HG02840 (cell line): ENCODE measurements around the gene TBXAS1.

Source experiments
- ATAC-seq: cut with Tn5 transposase; IDR thresholded peaks from one replicate; pipeline ENCODE4 v1.9.1; 2021; ENCODE audit warnings: mild to moderate bottlenecking, moderate library complexity, moderate number of reproducible peaks; ENCODE audit not compliant: unreplicated experiment, low FRiP score

The TBXAS1 gene

DNA sequence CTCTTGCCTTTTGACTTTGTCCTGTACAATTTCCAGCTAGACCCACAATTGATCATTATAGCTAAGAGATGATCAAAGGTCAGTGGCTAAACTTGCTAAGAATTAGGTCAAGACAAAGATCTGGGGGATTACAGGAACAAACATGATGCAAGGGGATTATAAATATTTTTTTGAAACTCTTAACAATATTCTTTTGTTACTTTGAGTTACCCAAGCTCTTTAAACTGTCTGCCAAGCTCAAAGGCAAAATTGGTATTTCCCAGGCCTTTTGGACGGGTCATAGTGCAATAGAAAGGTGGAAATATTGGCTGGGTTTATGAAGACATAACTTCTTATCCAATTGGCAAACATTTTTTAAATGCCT, 23.4 kb downstream of the TBXAS1 start:
- ATAC-seq: no peak

DNA sequence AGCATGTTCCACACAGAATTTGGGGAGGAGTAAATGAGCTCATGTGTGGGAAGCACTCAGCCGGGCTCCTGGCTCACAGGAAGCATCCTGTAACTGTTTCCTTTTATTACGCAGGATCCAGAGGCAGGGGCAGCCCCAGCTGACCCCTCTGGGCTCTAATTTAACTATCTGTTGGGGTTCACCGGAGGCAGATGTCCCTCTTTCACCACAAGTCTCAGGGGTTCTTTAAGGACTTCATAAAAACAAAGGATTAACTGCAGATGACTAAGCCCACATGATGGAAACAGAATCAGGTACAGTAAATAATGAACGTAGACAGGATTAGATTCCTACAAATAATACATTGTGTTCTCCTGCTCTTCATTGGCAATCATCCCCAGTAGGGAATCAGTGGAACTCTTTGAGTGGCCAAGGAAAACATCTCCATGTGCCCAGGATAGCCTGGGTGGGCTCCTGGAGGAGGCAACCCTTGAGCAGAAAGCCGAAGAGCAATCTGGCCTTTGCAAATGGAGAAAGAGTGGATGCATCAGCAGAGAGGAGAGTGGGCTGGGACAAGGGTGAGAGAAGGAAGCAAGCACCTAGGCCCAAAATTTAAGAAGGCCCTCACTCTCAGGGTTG, 24.6 kb downstream of the TBXAS1 start:
- ATAC-seq: no peak

GRCh38 chr7:139854124-139854511, 25.1 kb downstream of the TBXAS1 start:
- ATAC-seq: no peak

- no peak for ATAC-seq
Measured at GRCh38 chr7:139854803-139855497, 25.9 kb downstream of the TBXAS1 start.

- no peak for ATAC-seq
Measured at GRCh38 chr7:139855498-139856270, 26.6 kb downstream of the TBXAS1 start.

- no peak for ATAC-seq
Measured at GRCh38 chr7:139857791-139858190, 28.7 kb downstream of the TBXAS1 start.

DNA sequence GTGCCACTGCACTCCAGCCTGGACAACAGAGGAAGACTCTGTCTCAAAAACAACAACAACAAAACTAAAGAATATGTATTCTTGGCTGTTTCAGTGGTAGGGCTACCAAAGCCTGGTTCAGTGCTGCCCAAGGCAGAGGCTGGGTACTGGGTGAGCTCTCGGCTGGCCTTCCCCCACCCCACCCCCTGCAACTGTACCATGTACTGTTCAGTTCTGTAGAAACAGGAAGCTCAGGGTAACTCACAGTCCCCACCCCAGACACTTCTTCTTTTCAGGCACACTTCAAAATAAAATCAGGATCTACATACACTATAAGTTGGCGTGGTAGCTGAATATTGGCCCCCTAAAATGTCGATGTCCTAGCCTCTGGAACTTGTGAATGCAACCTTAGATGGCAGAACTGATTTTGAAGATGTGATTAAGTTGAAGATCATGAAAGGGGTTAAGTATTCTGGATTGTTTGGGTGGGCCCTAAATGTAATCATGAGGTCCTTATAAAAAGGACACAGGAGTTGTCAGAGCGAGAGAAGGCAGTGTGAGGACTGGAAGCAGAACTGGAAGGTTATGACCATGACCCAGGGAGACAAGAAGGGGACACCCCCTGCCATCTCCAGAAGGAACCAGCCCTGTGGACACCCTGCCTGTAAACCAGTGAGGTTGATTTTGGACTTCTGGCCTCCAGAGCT, 31.2 kb downstream of the TBXAS1 start:
- no peak for ATAC-seq

GRCh38 chr7:139861803-139862202, 32.7 kb downstream of the TBXAS1 start:
- no peak for ATAC-seq

- ATAC-seq: no peak
Measured at GRCh38 chr7:139866047-139866837, 37.2 kb downstream of the TBXAS1 start.

DNA sequence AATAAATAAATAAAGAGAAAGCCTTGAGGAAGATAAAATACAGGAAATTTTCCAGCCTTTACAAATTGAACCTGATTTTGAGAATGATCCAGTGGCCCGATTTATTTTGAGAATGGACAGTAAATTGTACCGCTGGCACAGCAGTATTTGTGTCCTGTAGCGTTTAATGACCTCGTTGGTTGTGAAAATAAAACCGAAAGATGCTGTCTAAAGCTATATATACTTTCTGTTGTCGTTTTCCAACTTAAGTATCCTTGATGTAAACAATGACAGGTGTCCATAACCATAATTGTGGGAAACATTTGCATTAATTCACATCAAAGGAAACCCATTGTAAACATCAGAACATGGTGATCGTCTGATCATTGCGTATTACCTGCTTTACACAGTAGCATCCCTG, 38.8 kb downstream of the TBXAS1 start:
- ATAC-seq: no peak

GRCh38 chr7:139869886-139870285, 40.8 kb downstream of the TBXAS1 start:
- ATAC-seq: no peak

DNA sequence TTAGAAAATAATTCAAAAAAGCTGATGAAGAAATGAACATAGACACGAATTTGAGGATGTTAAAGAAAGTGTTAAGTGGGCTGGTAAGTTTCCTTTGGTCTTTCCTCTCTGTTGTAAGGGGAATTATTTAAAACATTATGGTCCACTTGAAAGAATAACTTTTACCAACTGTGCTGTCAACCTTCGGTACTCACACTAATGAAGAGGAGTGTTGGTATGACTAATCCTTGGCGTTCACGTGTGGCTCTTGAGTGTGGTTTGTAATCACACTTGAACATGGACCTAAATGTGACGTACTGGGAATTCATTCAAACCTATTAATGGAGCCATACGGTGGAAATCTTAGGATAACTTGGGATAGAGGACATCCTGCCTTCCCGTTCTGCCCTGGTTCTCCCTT, 41.3 kb downstream of the TBXAS1 start:
- ATAC-seq: no peak

DNA sequence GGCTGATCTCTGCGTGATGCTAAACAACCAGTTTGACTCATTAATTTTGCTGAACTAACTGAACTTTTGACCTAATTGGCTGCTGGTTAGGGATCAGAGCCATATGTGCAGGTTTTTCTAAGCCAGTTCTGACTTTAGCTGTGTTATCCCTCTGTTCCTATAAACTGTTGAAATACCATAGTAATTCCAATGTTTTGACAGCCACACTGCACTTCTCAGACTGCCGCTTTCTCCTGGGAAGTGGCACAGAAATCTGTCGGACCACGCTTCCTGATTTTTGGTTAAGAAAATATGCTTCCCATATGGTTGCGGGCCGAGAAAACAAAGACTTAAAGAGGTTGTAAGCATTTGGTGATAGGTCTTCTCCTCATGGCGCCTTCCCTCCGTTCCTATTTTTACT, 42.3 kb downstream of the TBXAS1 start:
- no peak for ATAC-seq

DNA sequence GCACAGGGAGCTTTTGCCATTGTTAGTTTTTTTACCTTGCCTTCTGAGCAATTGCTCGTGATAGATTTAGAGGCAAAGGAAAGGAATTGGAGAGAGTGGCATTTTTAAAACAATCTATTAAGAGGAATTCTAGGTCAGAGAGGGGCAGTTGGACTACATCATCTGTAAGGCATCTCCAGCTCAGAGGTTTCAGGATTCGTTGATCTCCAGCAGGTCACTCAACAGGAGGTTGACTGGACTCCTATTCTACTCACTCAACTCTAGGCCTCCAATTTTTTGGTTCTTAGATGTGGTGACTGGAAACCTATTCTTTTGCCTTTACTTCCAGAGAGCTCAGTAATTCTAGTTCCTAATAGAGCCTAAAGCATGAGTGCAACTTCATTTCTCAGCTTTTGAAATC, 42.8 kb downstream of the TBXAS1 start:
- ATAC-seq: no peak

- ATAC-seq: no peak
Measured at GRCh38 chr7:139873593-139874301, 44.7 kb downstream of the TBXAS1 start.

DNA sequence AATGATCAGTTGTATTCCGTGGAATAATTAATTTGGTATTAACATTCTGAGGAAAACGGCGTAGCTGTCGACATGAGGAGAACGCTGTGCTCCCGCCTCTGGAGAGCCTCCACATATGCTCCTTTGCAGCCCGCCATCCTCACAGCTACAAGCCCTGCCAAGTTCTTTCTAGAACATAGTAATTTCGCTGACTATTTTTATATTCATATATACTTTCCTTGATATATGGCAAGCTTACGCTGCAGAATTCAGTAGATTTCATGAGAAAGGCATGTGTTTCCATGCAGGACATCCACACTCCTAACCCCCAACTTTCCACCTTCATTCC, 45.2 kb downstream of the TBXAS1 start:
- ATAC-seq: no peak

DNA sequence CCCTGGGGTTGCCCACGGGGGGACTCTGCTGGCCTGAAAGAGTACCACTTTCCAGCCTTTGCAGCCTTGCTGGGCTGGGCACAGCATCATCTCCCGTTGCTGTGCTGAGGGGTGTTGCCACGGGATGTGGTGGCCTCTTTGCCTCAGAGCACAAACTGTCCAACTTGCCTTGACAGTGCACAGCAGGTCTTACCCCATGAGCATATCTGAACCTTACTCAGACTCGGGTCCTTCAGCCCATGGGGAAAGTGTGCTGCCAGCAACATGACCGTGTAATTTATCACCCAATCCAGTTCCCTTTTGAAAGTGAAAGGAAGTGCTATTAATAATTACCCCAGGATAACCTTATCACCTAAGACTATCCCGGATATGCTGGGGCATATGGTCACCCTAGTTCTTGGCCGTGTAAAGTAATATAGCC, 46.8 kb downstream of the TBXAS1 start:
- no peak for ATAC-seq

- no peak for ATAC-seq
Measured at GRCh38 chr7:139876622-139877283, 47.7 kb downstream of the TBXAS1 start.

DNA sequence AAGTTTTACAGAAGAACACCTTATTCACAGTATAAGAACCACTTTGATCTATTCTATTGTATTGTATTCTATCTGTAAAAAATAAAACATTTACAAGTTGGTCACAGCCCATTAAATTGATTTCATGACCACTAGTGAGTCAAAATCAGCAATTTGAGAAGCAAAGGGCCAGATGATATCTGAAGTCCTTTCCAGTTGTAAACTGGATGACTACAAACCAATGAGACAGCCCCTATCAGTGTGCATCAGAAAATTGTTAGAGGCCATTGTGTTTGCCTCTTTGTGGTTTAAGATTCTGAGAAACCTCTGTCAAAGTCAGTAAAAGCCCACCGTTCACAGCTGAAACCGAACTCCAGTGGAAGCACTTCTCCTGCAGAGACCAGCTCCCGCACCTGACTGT, 54.8 kb downstream of the TBXAS1 start:
- no peak for ATAC-seq
